ACHN (cell line): ENCODE results near the gene MIGA2.
"Not testable (repeated sequence)": the region's sequence is repeated elsewhere in the genome, so short reads cannot be mapped to it uniquely, and the experiment has no call there.

ENCODE experiments used
- DNase-seq: peaks from one replicate; pipeline ENCODE4 v3.0.0-alpha.2; 2015
- in situ Hi-C: cut with HindIII; loops from 2 replicates; pipeline ENCODE4 v1.10.0; 2017; ENCODE audit warnings: low sequenced_read_pairs, low pct_ligation_motif_present, low pct_unique_long_range_greater_than_20kb

MIGA2 gene

GRCh38 chr9:129031514-129031913 lies 4.9 kb upstream of the MIGA2 start:
- in situ Hi-C loops: no loop called here

GRCh38 chr9:129032541-129033159 lies 3.8 kb upstream of the MIGA2 start:
- in situ Hi-C loops: no loop called here
- DNase-seq: no peak

More at GRCh38 chr9:129031514-129031913, 4.9 kb upstream of the MIGA2 start:
- no peak for DNase-seq

DNA sequence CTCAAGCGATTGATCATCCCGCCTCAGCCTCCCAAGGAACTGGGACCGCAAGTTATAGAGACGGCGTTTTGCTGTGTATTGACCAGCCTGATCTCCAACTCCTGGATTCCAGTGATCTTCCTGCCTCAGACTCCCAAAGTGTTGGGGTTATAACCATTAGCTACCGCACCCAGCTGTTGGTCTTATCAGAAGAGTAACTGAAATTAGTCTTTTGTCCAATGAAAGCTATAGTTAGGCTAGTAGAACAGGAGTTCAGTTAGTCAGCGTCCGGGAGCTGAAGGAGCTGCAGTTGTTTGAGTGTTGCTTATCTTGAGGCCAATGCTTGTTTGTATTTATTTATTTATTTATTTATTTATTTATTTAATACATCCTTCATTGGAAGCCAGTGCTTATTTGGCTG lies 3.2 kb upstream of the MIGA2 start:
- DNase-seq: no peak
- in situ Hi-C loops: no loop called here

DNA sequence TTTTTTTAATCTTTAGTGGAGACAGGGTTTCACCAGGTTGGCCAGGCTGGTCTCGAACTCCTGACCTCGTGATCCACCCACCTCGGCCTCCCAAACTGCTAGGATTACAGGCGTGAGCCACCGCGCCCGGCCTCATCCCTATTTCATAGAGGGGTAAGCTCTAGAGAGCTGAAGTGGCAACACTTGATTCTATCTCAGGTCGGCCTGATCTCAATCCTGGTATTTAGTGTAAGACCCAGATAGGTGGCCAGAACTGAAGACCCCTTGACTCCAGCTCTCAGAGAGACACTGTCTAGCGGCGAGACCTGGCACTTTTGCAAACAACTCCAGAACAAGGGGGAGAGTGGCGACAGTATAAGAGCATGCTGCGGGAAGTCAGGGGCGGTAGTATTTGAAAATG lies 588 bp upstream of the MIGA2 start:
- in situ Hi-C loops, DNase-seq: not testable (repeated sequence)

DNA sequence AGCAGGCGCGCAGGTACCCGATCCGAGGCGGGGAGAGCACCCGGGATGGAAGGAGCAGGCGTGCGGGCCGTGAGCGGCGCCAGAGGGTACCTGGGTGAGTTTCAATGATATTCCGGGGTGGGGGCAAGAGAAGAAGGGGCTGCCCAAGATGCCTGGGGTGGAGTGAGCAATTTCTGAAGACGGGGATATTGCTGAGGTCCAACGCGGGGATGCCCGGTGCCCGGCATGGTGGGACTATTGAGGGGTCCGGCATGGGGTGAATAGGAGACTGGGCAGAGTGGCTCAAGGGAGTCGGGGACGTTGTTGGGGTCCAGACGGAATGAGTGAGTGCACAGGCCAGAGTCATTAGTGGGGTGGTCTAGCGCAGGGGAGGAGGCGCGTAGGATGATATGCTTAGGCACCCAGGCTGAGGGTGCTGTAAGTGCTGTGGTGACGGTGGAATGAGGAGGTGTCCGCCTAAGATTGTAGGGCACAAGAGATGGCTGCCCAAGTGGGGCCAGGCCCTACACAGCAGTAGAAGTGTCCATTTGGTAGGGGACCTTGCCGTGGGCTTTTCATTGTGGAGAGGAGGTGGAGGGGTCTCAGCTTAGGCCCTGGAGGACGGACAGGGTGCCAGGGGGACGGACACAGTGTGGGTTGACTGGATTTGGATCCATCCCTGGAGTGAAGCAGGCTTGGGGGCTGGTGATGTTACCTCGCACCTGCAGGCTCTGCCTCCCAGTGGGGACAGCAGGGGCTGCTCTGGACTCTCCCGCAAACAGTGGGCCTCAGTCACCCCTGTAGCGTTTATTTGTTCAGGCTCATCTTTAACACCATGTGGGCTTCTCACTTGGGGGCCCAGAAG lies 719 bp downstream of the MIGA2 start:
- DNase-seq: no peak
- in situ Hi-C loops: no loop called here

DNA sequence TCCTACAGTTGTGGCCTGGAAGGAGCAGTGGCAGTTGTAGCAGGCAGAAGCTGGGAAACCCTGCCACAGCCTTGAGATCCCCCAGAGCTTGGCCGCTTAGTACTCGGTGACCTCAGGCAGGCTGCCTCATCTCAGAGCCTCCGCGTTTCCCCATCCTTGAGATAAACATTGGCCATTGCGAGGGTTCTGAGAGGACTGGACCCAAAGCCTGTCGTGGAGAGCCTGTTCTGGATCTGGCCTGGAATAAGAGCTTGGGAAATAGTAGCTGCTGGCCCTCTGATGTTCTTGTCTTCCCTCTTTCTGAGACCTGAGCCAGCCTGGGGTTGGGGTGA lies 1.3 kb downstream of the MIGA2 start:
- no peak for DNase-seq
- in situ Hi-C loops: no loop called here

GRCh38 chr9:129038109-129038852 lies 1.9 kb downstream of the MIGA2 start:
- in situ Hi-C loops: no loop called here
- DNase-seq: no peak

DNA sequence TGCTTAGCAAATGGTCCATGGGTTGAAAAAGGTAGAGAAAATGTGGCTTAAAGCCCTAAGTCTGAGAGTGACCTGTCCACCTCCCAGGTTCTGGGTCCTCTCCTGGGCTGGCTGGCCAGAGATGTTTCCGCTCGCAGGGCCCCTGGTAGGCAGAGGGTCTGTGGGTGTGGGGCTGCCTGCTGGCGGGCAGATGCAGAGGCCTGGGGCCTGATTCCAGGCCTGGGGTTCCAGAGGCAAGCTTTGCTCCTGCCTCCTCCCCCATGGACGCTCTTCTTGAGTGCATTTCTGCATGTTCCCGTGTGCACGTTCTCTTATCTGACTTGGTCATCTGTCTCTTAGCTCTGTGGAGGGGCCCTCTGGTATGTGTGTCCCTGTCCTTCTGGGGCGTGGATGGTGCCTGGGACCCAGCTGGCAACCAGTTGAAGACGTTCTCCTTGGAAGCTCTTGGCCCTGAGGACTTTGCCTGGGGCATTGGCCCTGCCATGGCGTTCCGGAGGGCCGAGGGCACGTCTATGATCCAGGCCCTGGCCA lies 3.8 kb downstream of the MIGA2 start:
- in situ Hi-C loops: no loop called here

GRCh38 chr9:129042016-129042415 lies 5.6 kb downstream of the MIGA2 start:
- in situ Hi-C loops: no loop called here
- DNase-seq: no peak

More for the DNA sequence above, 3.8 kb downstream of the MIGA2 start:
- no peak for DNase-seq

DNA sequence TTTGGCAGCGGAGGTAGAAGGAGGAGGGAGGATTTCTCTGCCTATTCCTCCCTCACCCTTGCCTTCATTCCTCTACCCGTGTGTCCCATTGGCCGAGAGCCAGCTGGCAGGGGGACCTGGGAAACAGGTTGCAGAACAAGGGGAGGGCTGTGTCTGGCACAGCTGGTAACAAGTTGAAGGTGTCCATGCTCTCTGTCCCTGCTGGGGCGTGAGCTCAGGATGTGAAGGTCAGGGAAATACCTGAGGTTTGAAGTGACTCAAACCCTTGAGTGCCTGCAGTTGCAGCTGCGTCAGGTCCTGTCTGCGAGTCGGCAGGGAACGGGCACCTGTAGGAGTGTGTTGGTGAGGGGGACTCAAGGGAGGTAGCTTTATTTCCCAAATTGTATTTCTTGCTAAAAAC lies 16.2 kb downstream of the MIGA2 start:
- no peak for DNase-seq
- in situ Hi-C loops: no loop called here

DNA sequence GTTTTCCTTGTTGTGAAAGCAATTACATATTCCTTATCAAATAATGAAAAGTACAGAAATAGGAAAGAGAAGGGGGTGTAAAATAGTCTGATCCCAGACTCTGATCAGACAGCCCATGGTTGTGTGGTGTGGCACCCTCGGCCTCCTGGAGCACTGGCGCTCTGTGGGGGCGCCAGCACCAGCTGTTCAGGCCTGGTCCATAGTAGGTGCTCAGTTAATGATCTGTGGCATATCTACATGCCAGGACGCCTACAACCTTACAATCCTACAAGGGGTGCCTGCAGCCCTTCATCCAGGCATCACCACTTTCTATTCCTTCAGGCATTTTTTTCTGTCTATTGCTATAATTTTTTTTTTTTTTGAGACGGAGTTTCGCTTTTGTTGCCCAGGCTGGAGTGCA lies 16.6 kb downstream of the MIGA2 start:
- no peak for DNase-seq
- in situ Hi-C loops: no loop called here

GRCh38 chr9:129054163-129054851 lies 17.9 kb downstream of the MIGA2 start:
- DNase-seq: no peak
- in situ Hi-C loops: no loop called here

GRCh38 chr9:129058965-129059795 lies 22.8 kb downstream of the MIGA2 start:
- in situ Hi-C loops: no loop called here
- peak; percentile 48 for DNase-seq

GRCh38 chr9:129059796-129060785 lies 23.7 kb downstream of the MIGA2 start:
- DNase-seq: no peak
- in situ Hi-C loops: no loop called here

GRCh38 chr9:129060991-129061390 lies 24.6 kb downstream of the MIGA2 start:
- in situ Hi-C loops: no loop called here
- no peak for DNase-seq

GRCh38 chr9:129063061-129063460 lies 26.6 kb downstream of the MIGA2 start:
- no peak for DNase-seq
- in situ Hi-C loops: no loop called here

- in situ Hi-C loops: no loop called here
- no peak for DNase-seq
Measured at GRCh38 chr9:129064499-129064908, 28.1 kb downstream of the MIGA2 start.
